HG02938 (cell line): Measurements from ENCODE around the gene PRRG2.

Experiments
- ATAC-seq: cut with Tn5 transposase; IDR thresholded peaks from one replicate; pipeline ENCODE4 v1.9.1; 2021; ENCODE audit warnings: mild to moderate bottlenecking, moderate library complexity; ENCODE audit not compliant: unreplicated experiment

Gene PRRG2

DNA sequence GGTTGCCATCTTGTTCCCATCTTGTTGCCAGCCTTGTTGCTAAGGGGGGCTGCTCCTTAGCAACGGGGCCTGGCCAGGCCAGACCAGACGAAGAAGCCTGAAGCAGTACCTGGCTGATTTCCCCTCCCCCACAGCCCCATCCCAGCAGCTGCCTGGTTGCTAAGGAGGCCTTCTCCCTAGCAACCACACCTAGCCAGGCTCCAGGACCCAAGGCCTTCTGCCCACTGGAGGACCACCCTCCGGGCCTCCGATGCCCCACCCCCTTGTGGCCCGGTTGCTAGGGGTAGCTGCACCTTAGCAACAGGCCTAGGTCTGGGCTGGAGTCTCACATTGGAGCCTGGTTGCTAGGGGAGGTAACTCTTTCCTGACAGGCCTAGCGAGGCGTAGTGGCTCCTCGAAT lies 3.9 kb downstream of the PRRG2 start:
- ATAC-seq: no peak

GRCh38 chr19:49587227-49587626 lies 6.1 kb downstream of the PRRG2 start:
- no peak for ATAC-seq

- ATAC-seq: no peak
Measured at GRCh38 chr19:49588365-49589122, 7.4 kb downstream of the PRRG2 start.

GRCh38 chr19:49589502-49589905 lies 8.4 kb downstream of the PRRG2 start:
- ATAC-seq: no peak

- peak; percentile 51 for ATAC-seq
Measured at GRCh38 chr19:49590071-49590970, 9.2 kb downstream of the PRRG2 start.

GRCh38 chr19:49590971-49591730 lies 10.0 kb downstream of the PRRG2 start, which contains the start of gene PRR12:
Gene PRR12, plus strand, starts transcription at chr19:49591182. Its CDS starts 473 bp downstream, at chr19:49591655.
- peak; percentile 23 for ATAC-seq

- no peak for ATAC-seq
Measured at GRCh38 chr19:49591731-49592485, 10.8 kb downstream of the PRRG2 start.

DNA sequence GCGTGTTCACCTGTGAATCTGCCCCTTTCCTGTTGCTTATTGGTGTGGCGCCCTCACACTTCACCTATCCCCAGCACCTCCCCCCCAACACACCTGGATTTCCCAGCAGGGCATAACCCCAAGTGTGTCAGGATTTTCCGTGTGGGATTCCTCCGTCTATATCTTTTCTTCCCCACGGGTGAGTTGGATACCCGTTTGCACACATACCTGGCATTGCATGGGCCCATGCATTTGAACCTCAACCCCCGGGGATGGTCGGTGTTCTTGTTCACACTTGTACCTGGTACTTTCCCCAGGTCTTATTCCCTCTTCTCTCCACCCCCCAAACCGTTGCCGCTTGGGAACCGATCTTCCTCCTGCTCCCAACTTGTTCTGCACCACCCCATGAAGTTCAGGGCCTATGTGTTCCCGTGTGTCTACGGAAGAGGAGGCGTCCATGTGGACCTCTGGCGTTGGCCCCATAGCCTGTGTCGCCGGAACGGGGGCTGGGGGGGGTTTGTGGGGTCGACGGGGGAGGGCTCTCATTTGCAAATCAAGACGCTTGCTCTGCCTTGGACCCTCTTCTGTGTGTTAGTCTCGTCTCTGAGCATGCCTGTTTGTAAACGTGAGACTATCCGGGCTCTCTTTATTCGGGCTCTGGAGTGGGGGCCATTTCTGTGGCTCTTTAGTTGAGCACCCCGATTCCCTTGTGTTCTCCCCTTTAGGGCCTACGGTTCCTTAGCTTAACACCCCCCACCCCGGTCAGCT lies 11.5 kb downstream of the PRRG2 start:
- ATAC-seq: no peak

DNA sequence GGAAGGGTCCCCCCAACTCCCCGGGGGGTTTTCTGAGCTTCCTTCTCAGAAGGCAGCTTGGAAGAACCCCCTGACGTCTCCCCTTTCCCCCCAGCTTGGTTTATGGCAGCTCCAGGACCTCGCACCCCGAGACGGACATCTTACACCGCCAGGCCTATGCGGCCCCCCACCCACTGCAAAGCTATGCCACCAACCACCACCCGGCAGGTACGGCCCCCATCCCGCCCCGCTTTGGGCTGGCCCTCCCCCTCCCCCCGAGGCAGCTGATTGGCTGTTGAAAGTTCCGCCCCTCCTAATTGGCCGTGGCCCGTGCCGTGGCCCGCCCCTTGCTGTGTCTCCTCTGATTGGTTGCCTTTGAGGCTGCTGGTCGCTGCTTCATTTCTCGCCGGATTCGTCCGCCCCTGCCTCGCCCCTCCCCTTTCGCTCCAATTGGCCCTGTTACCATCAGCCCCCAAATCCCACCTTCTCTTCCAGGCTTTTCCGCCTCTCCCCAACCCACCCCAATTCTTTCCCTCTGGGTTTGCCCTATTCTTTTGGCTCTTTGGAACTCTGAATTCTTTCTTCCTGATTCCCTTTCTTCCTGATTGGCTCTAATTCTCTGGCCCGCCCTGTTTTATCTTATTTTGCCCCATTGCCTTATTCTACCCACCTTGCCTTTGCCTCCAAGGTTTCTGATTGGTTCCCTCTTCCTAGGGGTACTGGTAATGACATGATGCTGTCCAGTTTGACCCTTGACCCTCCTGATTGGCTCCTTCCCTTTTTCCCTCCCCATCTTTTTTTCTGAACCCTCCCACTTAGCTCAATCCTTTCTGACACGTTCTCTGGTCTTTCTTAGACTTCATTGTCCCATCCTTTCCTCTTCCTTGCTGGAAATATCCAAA lies 12.4 kb downstream of the PRRG2 start:
- ATAC-seq: no peak

DNA sequence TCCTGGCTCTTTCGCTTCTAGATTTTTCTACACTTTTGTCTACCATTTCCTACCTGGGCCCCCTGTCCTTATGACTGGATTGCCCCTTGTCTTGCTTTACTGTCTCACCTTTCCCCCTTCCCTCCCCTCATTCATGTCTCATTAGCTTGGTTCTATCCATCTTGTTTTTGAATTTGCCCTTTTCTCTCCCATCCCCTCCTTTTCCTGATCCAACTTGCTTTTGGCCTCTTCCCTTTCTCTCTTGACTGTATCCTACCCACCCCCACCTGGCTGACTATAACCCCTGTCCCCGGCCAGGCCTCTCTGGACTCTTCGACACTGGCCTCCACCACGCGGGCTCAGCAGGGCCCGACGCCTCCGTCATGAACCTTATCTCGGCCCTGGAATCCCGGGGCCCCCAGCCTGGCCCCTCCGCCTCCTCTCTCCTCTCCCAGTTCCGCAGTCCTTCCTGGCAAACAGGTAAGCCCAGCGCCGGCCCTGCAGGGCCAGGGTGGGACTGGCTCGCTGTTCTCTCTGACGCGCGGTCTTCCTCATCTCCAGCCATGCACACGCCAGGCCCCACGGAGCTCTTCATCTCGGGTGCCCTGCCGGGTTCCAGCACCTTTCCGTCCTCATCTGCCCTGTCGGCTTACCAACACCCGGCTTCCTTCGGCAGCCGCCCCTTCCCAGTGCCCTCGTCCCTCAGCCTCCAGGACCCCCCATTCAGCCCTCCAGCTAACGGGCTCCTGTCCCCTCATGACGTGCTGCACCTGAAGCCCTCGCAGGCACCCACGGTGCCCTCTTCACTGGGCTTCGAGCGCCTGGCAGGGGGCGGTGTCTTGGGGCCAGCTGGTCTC lies 13.3 kb downstream of the PRRG2 start:
- no peak for ATAC-seq

DNA sequence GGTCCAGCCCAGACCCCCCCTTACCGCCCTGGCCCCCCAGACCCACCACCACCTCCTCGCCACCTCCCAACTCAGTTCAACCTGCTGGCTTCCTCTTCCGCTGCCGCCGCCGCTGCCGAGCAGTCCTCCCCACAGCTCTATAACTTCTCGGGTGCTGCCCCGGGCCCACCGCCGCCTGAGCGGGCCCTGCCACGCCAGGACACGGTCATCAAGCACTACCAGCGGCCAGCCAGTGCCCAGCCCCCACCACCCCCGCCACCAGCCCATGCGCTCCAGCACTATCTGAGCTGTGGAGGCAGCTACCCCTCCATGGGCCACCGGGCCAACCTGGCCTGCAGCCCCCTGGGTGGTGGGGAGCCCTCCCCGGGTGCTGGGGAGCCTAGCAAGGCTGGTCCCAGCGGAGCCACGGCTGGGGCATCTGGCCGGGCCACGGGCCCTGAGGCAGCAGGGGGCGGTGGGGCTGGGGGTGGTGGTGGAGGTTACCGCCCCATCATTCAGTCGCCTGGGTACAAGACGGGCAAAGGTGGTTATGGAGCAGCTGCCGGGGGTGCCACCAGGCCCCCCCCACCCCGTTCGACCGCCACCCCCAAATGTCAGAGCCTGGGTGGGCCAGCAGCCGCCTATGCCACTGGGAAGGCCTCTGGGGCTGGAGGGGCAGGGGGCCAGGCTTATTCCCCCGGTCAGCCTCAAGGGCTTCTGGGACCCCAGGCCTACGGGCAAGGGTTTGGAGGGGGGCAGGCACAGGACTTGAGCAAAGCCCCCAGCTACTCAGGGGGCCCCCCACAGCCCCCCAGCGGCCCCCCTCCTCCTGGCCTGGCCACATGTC lies 14.1 kb downstream of the PRRG2 start:
- no peak for ATAC-seq

DNA sequence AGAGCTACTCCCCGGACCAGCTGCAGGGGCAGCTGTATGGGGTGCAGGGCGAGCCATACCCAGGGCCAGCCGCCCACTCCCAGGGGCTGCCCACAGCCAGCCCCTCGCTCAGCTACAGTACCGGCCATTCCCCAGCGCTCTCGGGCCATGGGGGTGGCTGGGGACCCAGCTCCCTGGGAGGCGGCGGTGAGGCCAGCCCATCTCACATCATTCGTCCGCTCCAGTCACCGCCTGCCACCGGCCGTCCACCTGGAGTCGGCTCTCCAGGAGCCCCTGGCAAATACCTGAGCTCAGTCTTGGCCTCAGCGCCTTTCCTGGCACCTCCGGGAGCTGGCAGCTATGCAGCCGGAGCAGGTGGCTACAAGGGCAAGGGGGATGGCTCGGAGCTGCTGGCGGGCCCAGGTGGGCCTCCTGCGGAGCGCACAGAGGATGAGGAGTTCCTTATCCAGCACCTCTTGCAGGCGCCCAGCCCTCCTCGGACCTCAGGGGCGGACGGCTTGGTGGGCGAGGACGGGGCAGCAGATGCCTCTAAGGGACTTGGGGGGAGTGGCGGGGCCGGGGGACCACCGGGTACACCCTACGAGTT lies 14.8 kb downstream of the PRRG2 start:
- ATAC-seq: no peak

- no peak for ATAC-seq
Measured at GRCh38 chr19:49596407-49596806, 15.3 kb downstream of the PRRG2 start.

- no peak for ATAC-seq
Measured at GRCh38 chr19:49596954-49597702, 16.0 kb downstream of the PRRG2 start.

DNA sequence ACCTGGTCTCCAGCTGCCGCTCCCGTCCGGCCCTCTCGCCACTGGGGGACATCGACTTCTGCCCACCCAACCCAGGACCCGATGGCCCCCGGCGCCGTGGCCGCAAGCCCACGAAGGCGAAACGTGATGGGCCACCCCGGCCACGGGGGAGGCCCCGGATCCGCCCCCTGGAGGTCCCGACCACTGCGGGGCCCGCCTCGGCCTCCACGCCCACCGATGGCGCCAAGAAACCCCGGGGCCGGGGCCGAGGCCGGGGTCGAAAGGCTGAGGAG lies 16.5 kb downstream of the PRRG2 start:
- ATAC-seq: no peak
